H1 (cell line): ENCODE results near the gene MAN2A1.

Experiments
- CHD1 ChIP-seq: IDR thresholded peaks from 2 replicates; pipeline ENCODE4 v1.6.1; 2012; ENCODE audit warnings: low read depth, low read length, improper control_type of control experiment
- MAX ChIP-seq: IDR thresholded peaks from 2 replicates; pipeline ENCODE4 v1.6.1; 2012; ENCODE audit warnings: inconsistent platforms
- NRF1 ChIP-seq: IDR thresholded peaks from 2 replicates; pipeline ENCODE4 v1.6.1; 2011; ENCODE audit warnings: mild to moderate bottlenecking, low read depth, low read length, improper control_type of control experiment
- POLR2A ChIP-seq, 2 experiments: IDR thresholded peaks; 1 replicate in 1 of 2; 2 replicates in 1 of 2; pipeline ENCODE4 v1.6.1; 2011; ENCODE audit warnings: low read depth in 2 of 2, low read length in 2 of 2, mild to moderate bottlenecking in 2 of 2; ENCODE audit errors: control extremely low read depth in 1 of 2
- POLR2AphosphoS5 ChIP-seq: IDR thresholded peaks from 2 replicates; pipeline ENCODE4 v1.6.1; 2011; ENCODE audit warnings: low read depth, low read length
- RAD21 ChIP-seq, 2 experiments: IDR thresholded peaks in 1 of 2; conservative IDR thresholded peaks in 1 of 2; 2 replicates each; pipeline ENCODE4 v1.6.1; 2011; ENCODE audit warnings: low read depth in 2 of 2, low read length in 2 of 2, improper control_type of control experiment in 1 of 2, inconsistent platforms in 1 of 2, mild to moderate bottlenecking in 1 of 2, moderate library complexity in 1 of 2
- RNF2 ChIP-seq: fragments of 200-900, 300-1000 bp; sonication (generic); IDR thresholded peaks from 2 replicates; pipeline ENCODE4 v1.7.1; 2016; ENCODE audit warnings: borderline replicate concordance, low read depth, mild to moderate bottlenecking, antibody characterized with exemption, low read length; ENCODE audit not compliant: poor library complexity, severe bottlenecking; ENCODE audit errors: missing control alignments
- SP1 ChIP-seq: IDR thresholded peaks from 2 replicates; pipeline ENCODE4 v1.6.1; 2011; ENCODE audit warnings: low read depth, low read length
- TAF1 ChIP-seq: IDR thresholded peaks from 2 replicates; pipeline ENCODE4 v1.6.1; 2011; ENCODE audit warnings: mild to moderate bottlenecking, low read depth, low read length
- TF ChIP-seq, protein P1 (sequence below), 3 experiments: IDR thresholded peaks; 1 replicate in 2 of 3; 2 replicates in 1 of 3; pipeline versions ENCODE4 v1.5.1 to v1.6.1; 2011; ENCODE audit warnings: low read length in 3 of 3, mild to moderate bottlenecking in 3 of 3, inconsistent platforms in 2 of 3, low read depth in 1 of 3, moderate library complexity in 1 of 3; ENCODE audit not compliant: insufficient read depth in 1 of 3; ENCODE audit errors: control extremely low read depth in 1 of 3

- TF ChIP-seq CHD1: no peak
- no peak for TF ChIP-seq TAF1
- no peak for TF ChIP-seq RNF2
- TF ChIP-seq, protein P1, sequence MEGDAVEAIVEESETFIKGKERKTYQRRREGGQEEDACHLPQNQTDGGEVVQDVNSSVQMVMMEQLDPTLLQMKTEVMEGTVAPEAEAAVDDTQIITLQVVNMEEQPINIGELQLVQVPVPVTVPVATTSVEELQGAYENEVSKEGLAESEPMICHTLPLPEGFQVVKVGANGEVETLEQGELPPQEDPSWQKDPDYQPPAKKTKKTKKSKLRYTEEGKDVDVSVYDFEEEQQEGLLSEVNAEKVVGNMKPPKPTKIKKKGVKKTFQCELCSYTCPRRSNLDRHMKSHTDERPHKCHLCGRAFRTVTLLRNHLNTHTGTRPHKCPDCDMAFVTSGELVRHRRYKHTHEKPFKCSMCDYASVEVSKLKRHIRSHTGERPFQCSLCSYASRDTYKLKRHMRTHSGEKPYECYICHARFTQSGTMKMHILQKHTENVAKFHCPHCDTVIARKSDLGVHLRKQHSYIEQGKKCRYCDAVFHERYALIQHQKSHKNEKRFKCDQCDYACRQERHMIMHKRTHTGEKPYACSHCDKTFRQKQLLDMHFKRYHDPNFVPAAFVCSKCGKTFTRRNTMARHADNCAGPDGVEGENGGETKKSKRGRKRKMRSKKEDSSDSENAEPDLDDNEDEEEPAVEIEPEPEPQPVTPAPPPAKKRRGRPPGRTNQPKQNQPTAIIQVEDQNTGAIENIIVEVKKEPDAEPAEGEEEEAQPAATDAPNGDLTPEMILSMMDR (IDR thresholded peaks at IDR 0.05; ENCODE audit: control extremely low read depth in 1 of 3, insufficient read depth in 1 of 3, low read depth in 1 of 3, low read length in 3 of 3): no peak
- no peak for TF ChIP-seq MAX
- no peak for TF ChIP-seq POLR2A (IDR thresholded peaks at IDR 0.05; ENCODE audit: control extremely low read depth in 1 of 2, low read depth in 2 of 2, low read length in 2 of 2)
- no peak for TF ChIP-seq SP1
- TF ChIP-seq NRF1: no peak
- TF ChIP-seq POLR2AphosphoS5: no peak
- TF ChIP-seq RAD21 (IDR thresholded peaks at IDR 0.05 in 1 of 2, conservative IDR thresholded peaks at IDR 0.05 in 1 of 2; ENCODE audit: low read depth in 2 of 2, low read length in 2 of 2): no peak
Measured at GRCh38 chr5:109701252-109701651, 11.5 kb downstream of the MAN2A1 start.
